GM23248 (cell line): ENCODE data around the gene DNAH14.

Experiments
- EZH2 ChIP-seq: fragments of 200-600 bp; sonication (generic); IDR thresholded peaks from 2 replicates; pipeline ENCODE4 v1.6.1; 2018; ENCODE audit warnings: antibody characterized with exemption, mild to moderate bottlenecking; ENCODE audit not compliant: insufficient read depth, poor library complexity, severe bottlenecking
- EZH2phosphoT487 ChIP-seq: fragments of 200-600 bp; sonication (generic); IDR thresholded peaks from 2 replicates; pipeline ENCODE4 v1.6.1; 2018; ENCODE audit warnings: antibody characterized with exemption, moderate library complexity, mild to moderate bottlenecking, low read depth; ENCODE audit not compliant: insufficient read depth

GRCh38 chr1:224922404-224923164, 6.9 kb upstream of the DNAH14 start:
- TF ChIP-seq EZH2 (no peak), EZH2phosphoT487 (no peak)
